Stimulated activated naive CD4-positive, alpha-beta T cell treated with Interleukin-2 at 50 U/mL for 16 hours (primary cell): ENCODE measurements around the gene ADAM11.
"Not testable (repeated sequence)": the region's sequence is repeated elsewhere in the genome, so short reads cannot be mapped to it uniquely, and the experiment has no call there.

ENCODE experiments used
- DNase-seq: peaks from one replicate; lab custom pipeline; 2025; lab: John Stamatoyannopoulos, UW

ADAM11 gene

GRCh38 chr17:44795421-44795820 is 36.6 kb downstream of the ADAM11 start:
- no peak for DNase-seq

GRCh38 chr17:44795928-44796327 is 37.1 kb downstream of the ADAM11 start:
- no peak for DNase-seq

GRCh38 chr17:44796731-44797130 is 37.9 kb downstream of the ADAM11 start:
- no peak for DNase-seq

GRCh38 chr17:44797802-44798201 is 39.0 kb downstream of the ADAM11 start:
- DNase-seq, result no peak

- DNase-seq, result no peak
Measured at GRCh38 chr17:44798356-44798755, 39.6 kb downstream of the ADAM11 start.

- DNase-seq, result no peak
Measured at GRCh38 chr17:44801880-44802279, 43.1 kb downstream of the ADAM11 start.

- DNase-seq, result no peak
Measured at GRCh38 chr17:44804302-44805089, 45.7 kb downstream of the ADAM11 start.

- no peak for DNase-seq
Measured at GRCh38 chr17:44807093-44807816, 48.5 kb downstream of the ADAM11 start.

GRCh38 chr17:44807817-44808155 is 49.0 kb downstream of the ADAM11 start:
- no peak for DNase-seq

GRCh38 chr17:44808156-44808555 is 49.4 kb downstream of the ADAM11 start:
- no peak for DNase-seq

- DNase-seq, result not testable (repeated sequence)
Measured at GRCh38 chr17:44808656-44809388, 50.0 kb downstream of the ADAM11 start.

GRCh38 chr17:44812263-44812662 is 53.5 kb downstream of the ADAM11 start:
- no peak for DNase-seq

- not testable (repeated sequence) for DNase-seq
Measured at GRCh38 chr17:44818508-44818907, 59.7 kb downstream of the ADAM11 start.

- DNase-seq, result no peak
Measured at GRCh38 chr17:44820631-44821212, 61.9 kb downstream of the ADAM11 start.

GRCh38 chr17:44825236-44825635 is 66.4 kb downstream of the ADAM11 start:
- not testable (repeated sequence) for DNase-seq

GRCh38 chr17:44826123-44826790 is 67.5 kb downstream of the ADAM11 start:
- no peak for DNase-seq

GRCh38 chr17:44827863-44828262 is 69.1 kb downstream of the ADAM11 start:
- DNase-seq, result no peak

- peak; percentile 3 for DNase-seq
Measured at GRCh38 chr17:44828919-44829522, 70.2 kb downstream of the ADAM11 start.

GRCh38 chr17:44829523-44830358 is 71.0 kb downstream of the ADAM11 start, which contains the start of gene GJC1:
TSS of gene GJC1 (minus strand) at chr17:44830287. CDS start at chr17:44805817, 24,470 bp downstream.
- peak; percentile 12 for DNase-seq
